BE2C (cell line): ENCODE results near the gene CERS1.

Experiments used
- DNase-seq: peaks from one replicate; pipeline ENCODE4 v3.0.0-alpha.2; 2020
- H3K27me3 ChIP-seq: fragments of 250-450 bp; sonication (Bioruptor Pico); 2 replicates; pipeline ENCODE4 v1.5.1; 2020; ENCODE audit warnings: mild to moderate bottlenecking
- H3K36me3 ChIP-seq: fragments of 250-450 bp; sonication (Bioruptor Pico); 2 replicates; pipeline ENCODE4 v1.5.1; 2020; ENCODE audit warnings: mild to moderate bottlenecking
- H3K4me1 ChIP-seq: fragments of 250-450 bp; sonication (Bioruptor Pico); 2 replicates; pipeline ENCODE4 v1.5.1; 2020
- H3K4me3 ChIP-seq: 2 replicates; pipeline ENCODE4 v1.5.1; 2011; ENCODE audit warnings: low read depth, low read length
- H3K9me3 ChIP-seq: fragments of 250-450 bp; sonication (Bioruptor Pico); 2 replicates; pipeline ENCODE4 v1.5.1; 2020
- TF ChIP-seq, protein P1 (sequence below): IDR thresholded peaks from 2 replicates; pipeline ENCODE4 v1.5.1; 2012; ENCODE audit warnings: mild to moderate bottlenecking, low read depth, low read length

The CERS1 gene

DNA sequence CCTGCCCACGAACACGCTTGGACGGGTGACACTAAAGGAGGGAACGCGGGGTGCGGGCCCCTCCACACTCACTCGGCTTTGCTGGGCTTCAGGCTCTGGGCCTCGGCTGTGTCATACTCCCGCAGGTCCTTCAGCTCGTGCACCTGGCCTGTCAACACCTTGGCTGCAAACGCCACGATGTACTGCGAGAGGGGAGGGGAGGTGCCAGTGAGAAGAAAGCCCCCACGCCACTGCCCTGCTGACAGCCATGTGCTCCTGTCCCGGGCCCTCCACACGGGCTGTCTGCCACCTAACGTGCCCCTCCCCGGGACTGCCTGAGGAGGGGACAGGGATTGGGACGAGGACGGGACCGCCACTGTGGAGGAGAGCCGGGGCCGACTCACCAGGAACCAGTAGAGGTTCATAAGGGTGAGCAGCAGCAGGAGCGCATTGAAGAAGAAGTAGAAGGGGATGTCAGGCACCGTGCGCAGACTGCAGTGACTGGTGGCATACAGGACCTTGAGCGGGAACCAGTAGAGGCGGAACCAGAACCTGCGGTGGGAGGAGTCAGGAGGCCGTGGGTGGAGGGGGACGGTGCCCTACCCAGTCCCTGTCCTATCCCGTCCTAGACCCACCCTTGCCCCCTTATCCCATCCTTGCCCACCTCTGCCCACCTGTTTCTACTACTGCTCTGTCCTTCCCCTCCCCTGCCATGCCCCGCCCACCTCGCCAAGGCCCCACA lies 16.9 kb downstream of the CERS1 start:
- Histone ChIP-seq H3K36me3 (no peaks in the 10 kb centered on the region; the same call in 1 of the 2 replicates), H3K9me3 (no peaks in the 10 kb centered on the region; the same call in 1 of the 2 replicates), H3K4me1 (peaks cover 3% of the 10 kb centered on the region; the same call in 1 of the 2 replicates), H3K4me3 (no peak overlapping the region), H3K27me3 (no peaks in the 10 kb centered on the region)
- TF ChIP-seq, protein P1, sequence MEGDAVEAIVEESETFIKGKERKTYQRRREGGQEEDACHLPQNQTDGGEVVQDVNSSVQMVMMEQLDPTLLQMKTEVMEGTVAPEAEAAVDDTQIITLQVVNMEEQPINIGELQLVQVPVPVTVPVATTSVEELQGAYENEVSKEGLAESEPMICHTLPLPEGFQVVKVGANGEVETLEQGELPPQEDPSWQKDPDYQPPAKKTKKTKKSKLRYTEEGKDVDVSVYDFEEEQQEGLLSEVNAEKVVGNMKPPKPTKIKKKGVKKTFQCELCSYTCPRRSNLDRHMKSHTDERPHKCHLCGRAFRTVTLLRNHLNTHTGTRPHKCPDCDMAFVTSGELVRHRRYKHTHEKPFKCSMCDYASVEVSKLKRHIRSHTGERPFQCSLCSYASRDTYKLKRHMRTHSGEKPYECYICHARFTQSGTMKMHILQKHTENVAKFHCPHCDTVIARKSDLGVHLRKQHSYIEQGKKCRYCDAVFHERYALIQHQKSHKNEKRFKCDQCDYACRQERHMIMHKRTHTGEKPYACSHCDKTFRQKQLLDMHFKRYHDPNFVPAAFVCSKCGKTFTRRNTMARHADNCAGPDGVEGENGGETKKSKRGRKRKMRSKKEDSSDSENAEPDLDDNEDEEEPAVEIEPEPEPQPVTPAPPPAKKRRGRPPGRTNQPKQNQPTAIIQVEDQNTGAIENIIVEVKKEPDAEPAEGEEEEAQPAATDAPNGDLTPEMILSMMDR = no peak
- DNase-seq = no peak

DNA sequence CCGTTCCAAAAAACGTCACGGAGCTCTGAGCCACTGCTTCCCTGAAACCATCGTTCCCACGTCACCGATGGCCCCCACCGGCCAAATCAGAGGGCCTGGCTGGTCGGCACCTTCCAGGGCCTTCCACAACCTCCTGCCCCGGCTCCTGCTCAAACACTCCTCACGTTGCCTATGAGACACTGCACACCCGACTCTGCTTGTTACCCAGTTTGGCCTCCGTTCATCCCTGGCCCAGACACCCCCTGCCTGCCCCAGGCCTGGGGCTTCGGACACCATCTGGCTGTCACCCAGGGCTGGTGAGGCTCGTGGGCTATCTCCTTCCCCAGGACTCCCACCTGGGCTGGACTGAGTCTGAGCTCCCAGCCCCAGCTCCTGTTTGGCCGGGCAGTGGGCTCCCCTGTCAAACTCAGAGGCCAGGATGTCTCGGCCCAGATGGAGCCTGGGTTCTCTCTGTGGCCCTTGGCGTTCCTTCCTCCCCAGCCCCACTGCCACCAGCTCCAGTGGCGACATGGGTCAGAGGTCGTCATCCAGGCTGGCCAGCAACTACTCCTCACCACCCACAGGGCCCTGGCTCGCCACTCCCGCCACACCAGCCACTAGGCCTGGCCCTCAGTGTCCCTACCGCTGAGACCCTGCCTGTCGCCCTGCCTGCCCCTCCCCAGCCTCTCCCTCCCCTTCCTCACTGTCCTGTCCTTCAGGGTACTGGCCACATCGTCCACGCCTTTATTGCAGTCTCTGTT lies 17.7 kb downstream of the CERS1 start:
- TF ChIP-seq, protein P1 = no peak
- no peaks in the 10 kb centered on the region; the same call in 1 of the 2 replicates for H3K36me3 ChIP-seq
- no peaks in the 10 kb centered on the region for H3K27me3 ChIP-seq
- H3K4me3 ChIP-seq = no peak overlapping the region
- H3K9me3 ChIP-seq = no peaks in the 10 kb centered on the region; the same call in 1 of the 2 replicates
- DNase-seq = no peak
- H3K4me1 ChIP-seq = peaks cover 3% of the 10 kb centered on the region; the same call in 1 of the 2 replicates

DNA sequence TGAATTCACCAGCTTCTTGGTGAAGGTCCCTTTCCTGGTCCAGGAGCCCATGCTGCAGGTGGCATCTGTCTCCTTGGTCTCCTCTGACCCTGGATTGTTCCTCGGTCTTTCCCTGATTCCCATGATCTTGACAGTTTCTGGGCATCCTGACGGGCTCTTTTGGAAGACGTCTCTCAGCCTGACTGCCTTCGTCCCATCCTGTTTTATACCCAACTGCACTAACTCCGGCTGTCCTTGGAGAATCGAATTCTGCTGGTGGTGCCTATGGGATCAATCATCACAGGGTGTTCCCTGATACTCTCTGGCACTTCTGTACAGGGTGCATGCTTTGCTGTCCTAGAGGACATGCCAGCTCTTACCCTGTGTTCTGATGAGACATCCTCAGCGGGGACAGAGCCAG lies 19.1 kb downstream of the CERS1 start:
- Histone ChIP-seq H3K27me3 (no peaks in the 10 kb centered on the region), H3K4me1 (peaks cover 3% of the 10 kb centered on the region; the same call in 1 of the 2 replicates), H3K36me3 (no peaks in the 10 kb centered on the region; the same call in 1 of the 2 replicates), H3K9me3 (no peaks in the 10 kb centered on the region; the same call in 1 of the 2 replicates), H3K4me3 (no peak overlapping the region)
- no peak for DNase-seq
- TF ChIP-seq, protein P1 = no peak

DNA sequence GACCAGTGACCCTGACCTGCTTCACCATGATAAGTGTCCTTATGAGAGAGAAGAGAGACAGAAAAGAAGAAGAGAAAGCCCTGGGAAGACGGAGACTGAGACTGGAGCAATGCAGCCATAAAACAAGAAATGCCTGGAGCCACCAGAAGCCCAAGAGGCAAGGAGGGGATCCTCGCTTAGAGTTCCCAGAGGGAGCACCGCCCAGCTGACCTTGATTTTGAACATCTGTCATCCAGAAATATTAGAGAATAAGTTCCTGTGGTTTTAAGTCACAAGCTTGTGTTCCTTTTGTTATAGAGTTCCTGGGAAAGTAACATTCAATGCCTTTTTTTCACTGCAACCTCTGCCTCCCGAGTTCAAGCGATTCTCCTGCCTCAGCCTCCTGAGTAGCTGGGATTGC lies 20.2 kb downstream of the CERS1 start:
- TF ChIP-seq, protein P1 = no peak
- Histone ChIP-seq H3K36me3 (no peaks in the 10 kb centered on the region; the same call in 1 of the 2 replicates), H3K9me3 (no peaks in the 10 kb centered on the region; the same call in 1 of the 2 replicates), H3K27me3 (no peaks in the 10 kb centered on the region), H3K4me1 (peaks cover 3% of the 10 kb centered on the region; the same call in 1 of the 2 replicates), H3K4me3 (no peak overlapping the region)
- DNase-seq = no peak

DNA sequence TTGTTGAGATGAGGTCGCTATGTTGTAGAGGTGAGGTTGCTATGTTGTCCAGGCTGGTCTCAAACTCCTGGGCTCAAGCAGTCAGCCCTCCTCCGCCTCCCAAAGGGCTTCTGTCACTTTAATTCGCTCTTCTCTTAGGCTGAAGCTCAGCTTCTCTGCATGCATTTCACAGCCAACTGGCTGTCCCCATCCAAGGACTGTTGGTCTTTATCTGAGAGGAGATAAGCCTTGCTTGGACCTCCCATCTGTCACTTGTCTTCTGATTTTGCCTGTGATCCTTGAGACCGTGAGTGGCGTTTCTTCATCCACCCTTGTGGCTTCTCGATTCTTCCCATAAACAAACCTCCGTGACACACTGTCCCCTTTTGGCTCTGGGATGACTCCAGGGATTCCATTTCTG lies 24.4 kb downstream of the CERS1 start:
- Histone ChIP-seq H3K4me1 (0 out of 2 replicates have a peak, but pooled peaks cover 2% of the 10 kb centered on the region), H3K27me3 (no peaks in the 10 kb centered on the region), H3K9me3 (no peaks in the 10 kb centered on the region), H3K4me3 (no peak overlapping the region), H3K36me3 (peaks cover 23% of the 10 kb centered on the region)
- DNase-seq = no peak
- TF ChIP-seq, protein P1 = no peak
